ENCODE results near the gene ATP8A2. TPM values are rescaled to one million over a fixed set of nuclear protein-coding genes. Genes with fewer than 3 reads are reported as not detected.

ATP8A2 gene
- total and polyA plus RNA-seq, 2 of the 8 experiments (the other 6 are each of a cell fraction or from before 2014, with no cell fraction given): 2.4 to 8.3 TPM

GRCh38 chr13:25848812-25849745 is 477.3 kb downstream of the ATP8A2 start:
- H3K9me3 ChIP-seq (ENCODE audit: insufficient read depth in 2 of 2, low read depth in 1 of 2, low read length in 1 of 2): no peaks in the 10 kb centered on the region
- H3K4me1 ChIP-seq (replicated peaks in 1 of 4; ENCODE audit: control insufficient read depth in 3 of 4, insufficient read depth in 4 of 4, low read length in 3 of 4): peaks cover 7 to 18% (median 8%) of the 10 kb centered on the region in 4 experiments
- H2BK12ac ChIP-seq (ENCODE audit: low read depth, low read length): no peak overlapping the region; the same call in 1 of the 2 replicates
- H4K8ac ChIP-seq (ENCODE audit: extremely low read depth, insufficient read depth, low read length): no peak overlapping the region
- H3K27ac ChIP-seq (ENCODE audit: low read depth, low read length): no peak overlapping the region
- no peak overlapping the region for H3K9ac ChIP-seq (replicated peaks in 1 of 4; ENCODE audit: extremely low read depth in 1 of 4, low read depth in 3 of 4, low read length in 3 of 4)
- peak overlapping the region; percentile 44 for H4K91ac ChIP-seq (replicated peaks; ENCODE audit: insufficient read length, low read length)
- no peak overlapping the region for H2AK5ac ChIP-seq (ENCODE audit: low read depth, low read length)
- 81% methylated on average over 8 of the region's 8 CpGs; no CpG with 5 or more reads in 1 of the 2 experiments for WGBS, 2 experiments (ENCODE audit: extremely low coverage in 1 of 2, insufficient coverage in 1 of 2, insufficient read length in 1 of 2, insufficient replicate concordance in 2 of 2, low coverage in 1 of 2, low lambda C conversion rate in 2 of 2, missing lambda C conversion rate in 1 of 2)
- H3K4me3 ChIP-seq (ENCODE audit: extremely low read depth in 1 of 4, insufficient read depth in 2 of 4, low read depth in 3 of 4, low read length in 4 of 4): no peak overlapping the region
- no peak overlapping the region for H4K5ac ChIP-seq (ENCODE audit: insufficient read length, low read depth, low read length)
- POLR2A ChIA-PET (ENCODE audit: partially characterized antibody): interaction anchor here (0.6 kb wide), 1 partner anchor 68 kb away, joined by 4 read pairs; no protein-coding TSS in a partner anchor
- H3K23me2 ChIP-seq (ENCODE audit: low read depth, low read length): no peaks in the 10 kb centered on the region
- H3K4me2 ChIP-seq (ENCODE audit: insufficient read depth in 1 of 2, low read depth in 2 of 2, low read length in 2 of 2): no peak overlapping the region; a peak in 1 of 4 replicates
- H3K36me3 ChIP-seq (ENCODE audit: control insufficient read depth in 2 of 4, insufficient read depth in 4 of 4, low read length in 3 of 4): no peaks in the 10 kb centered on the region
- H3K14ac ChIP-seq (ENCODE audit: insufficient read length): no peak overlapping the region
- H3K79me2 ChIP-seq (ENCODE audit: control insufficient read depth in 1 of 2, insufficient read depth in 2 of 2, low read length in 2 of 2): no peaks in the 10 kb centered on the region
- no peak overlapping the region for H2AFZ ChIP-seq (ENCODE audit: low read length)
- no peak overlapping the region for H3K4ac ChIP-seq (replicated peaks; ENCODE audit: insufficient read length, low read depth, low read length)
- no peaks in the 10 kb centered on the region for H3K27me3 ChIP-seq (replicated peaks in 1 of 4; ENCODE audit: control insufficient read depth in 3 of 4, extremely low read depth in 1 of 4, insufficient read depth in 3 of 4, low read length in 3 of 4)
- no peak overlapping the region for H3K56ac ChIP-seq (replicated peaks; ENCODE audit: insufficient read length, low read depth, low read length)
- H2BK120ac ChIP-seq (replicated peaks; ENCODE audit: low read depth, low read length): no peak overlapping the region
- no peak overlapping the region for H2BK15ac ChIP-seq (ENCODE audit: low read length)
- 0 out of 2 replicates have a peak, but pooled peaks cover 2% of the 10 kb centered on the region for H3K79me1 ChIP-seq (ENCODE audit: low read depth, low read length)
- no peak overlapping the region for H3K23ac ChIP-seq (ENCODE audit: insufficient read length)
- H3K18ac ChIP-seq (ENCODE audit: extremely low read depth, low read length): 0 out of 2 replicates have a peak overlapping the region, but pooled peaks have one; percentile 21
- H2BK5ac ChIP-seq (ENCODE audit: low read depth, low read length): no peak overlapping the region
- no peak overlapping the region for H2BK20ac ChIP-seq (ENCODE audit: low read length)
- CTCF ChIA-PET (ENCODE audit: partially characterized antibody): interaction anchor here (1.0 to 1.6 kb wide), 4 partner anchors 10 to 227 kb away, joined by 3 to 4 read pairs (median 3); no protein-coding TSS in a partner anchor
- peak; percentile 42 for FAIRE-seq
- no peaks in the 10 kb centered on the region for H4K20me1 ChIP-seq (replicated peaks in 1 of 2; ENCODE audit: control insufficient read depth in 1 of 2, insufficient read depth in 2 of 2, low read length in 2 of 2)
- DNase-seq (ENCODE audit: low read depth in 1 of 2, low spot score in 2 of 2): no peak
- no peak for TF ChIP-seq YY1 (IDR thresholded peaks at IDR 0.05; ENCODE audit: low read depth, low read length)
- TF ChIP-seq SP1 (IDR thresholded peaks at IDR 0.05; ENCODE audit: low read depth, low read length): no peak
- TF ChIP-seq EZH2 (IDR thresholded peaks at IDR 0.05; ENCODE audit: low read depth, low read length, severe bottlenecking): no peak
- TF ChIP-seq CHD1 (IDR thresholded peaks at IDR 0.05; ENCODE audit: low read depth, low read length): no peak
- TF ChIP-seq RAD21 (IDR thresholded peaks at IDR 0.05 in 1 of 2, conservative IDR thresholded peaks at IDR 0.05 in 1 of 2; ENCODE audit: low read depth in 2 of 2, low read length in 2 of 2): no peak
- TF ChIP-seq GTF2F1 (IDR thresholded peaks at IDR 0.05; ENCODE audit: borderline replicate concordance, low read depth, low read length): no peak
- TF ChIP-seq NRF1 (IDR thresholded peaks at IDR 0.05; ENCODE audit: low read depth, low read length): no peak
- no peak for TF ChIP-seq RXRA (IDR thresholded peaks at IDR 0.05; ENCODE audit: insufficient read depth, low read depth, low read length)
- TF ChIP-seq HDAC2 (IDR thresholded peaks at IDR 0.05; ENCODE audit: borderline replicate concordance in 1 of 2, low read depth in 2 of 2, low read length in 2 of 2): no peak
- no peak for TF ChIP-seq FOSL1 (IDR thresholded peaks at IDR 0.05; ENCODE audit: insufficient read depth, low read depth, low read length)

All from H1 (cell line).